ENCODE data around the gene CCDC73.
"Not testable (repeated sequence)": the region's sequence is repeated elsewhere in the genome, so short reads cannot be mapped to it uniquely, and the experiment has no call there.

CCDC73 gene

GRCh38 chr11:32792948-32793475, 1.4 kb downstream of the CCDC73 start:
- peak; percentile 19 for DNase-seq

- no peak for DNase-seq
Measured at GRCh38 chr11:32792111-32792947, 2.1 kb downstream of the CCDC73 start.

- no peak for DNase-seq
Measured at GRCh38 chr11:32790916-32791315, 3.5 kb downstream of the CCDC73 start.

- no peak for DNase-seq
Measured at GRCh38 chr11:32786811-32787210, 7.7 kb downstream of the CCDC73 start.

- DNase-seq: no peak
Measured at GRCh38 chr11:32785262-32785661, 9.2 kb downstream of the CCDC73 start.

DNA sequence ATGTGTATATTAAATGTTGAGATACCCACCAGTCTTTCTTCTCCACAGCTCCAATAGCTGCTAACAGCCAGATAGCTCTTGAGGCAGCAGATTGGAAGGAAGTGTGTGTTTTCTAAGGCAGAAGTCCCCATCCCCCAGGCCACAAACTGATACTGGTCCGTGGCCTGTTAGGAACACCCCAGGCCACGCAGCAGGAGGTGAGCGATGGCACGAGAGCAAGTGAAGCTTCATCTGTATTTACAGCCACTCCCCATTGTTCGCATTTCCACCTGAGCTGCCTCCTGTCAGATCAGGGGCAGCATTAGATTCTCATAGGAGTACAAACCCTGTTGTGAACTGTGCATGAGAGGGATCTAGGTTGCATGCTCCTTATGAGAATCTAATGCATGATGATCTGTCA, 12.7 kb downstream of the CCDC73 start:
- no peak for DNase-seq

DNA sequence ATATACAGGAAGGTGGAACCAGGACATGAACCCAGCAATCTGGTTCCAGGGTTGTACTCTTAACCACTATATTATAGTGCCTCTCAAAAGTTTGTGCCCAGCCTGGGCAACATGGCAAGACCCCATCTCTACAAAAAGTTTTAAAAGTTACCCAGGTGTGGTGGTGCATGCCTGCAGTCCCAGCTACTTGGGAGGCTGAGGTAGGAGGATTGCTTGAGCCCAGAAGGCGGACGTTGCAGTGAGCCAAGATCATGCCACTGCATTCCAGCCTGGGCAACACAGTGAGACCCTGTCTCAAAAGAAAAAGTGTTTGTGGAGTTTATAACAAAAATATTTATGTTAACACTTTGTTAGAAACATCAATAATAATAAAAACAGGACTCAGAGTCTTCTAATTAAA, 13.6 kb downstream of the CCDC73 start:
- DNase-seq: not testable (repeated sequence)

DNA sequence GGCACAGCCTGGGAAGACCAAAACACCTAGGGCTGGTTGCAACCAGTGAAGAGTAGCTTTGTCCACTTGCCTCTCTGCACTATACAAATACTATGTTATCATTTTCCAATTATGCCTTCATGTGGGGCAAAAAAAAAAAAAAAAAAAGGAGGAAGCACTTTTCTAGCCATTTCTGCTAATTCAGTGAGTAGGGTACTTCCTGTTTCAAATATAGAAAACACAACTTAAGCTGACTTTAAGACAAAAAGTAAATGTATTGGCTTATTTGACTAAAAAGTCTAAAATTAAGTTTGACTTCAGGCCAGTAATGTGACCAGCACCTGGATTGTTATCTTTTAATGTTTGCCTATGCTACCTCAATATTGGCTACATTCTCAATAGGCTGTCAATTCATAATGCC, 15.3 kb downstream of the CCDC73 start:
- no peak for DNase-seq

GRCh38 chr11:32775908-32776307, 18.6 kb downstream of the CCDC73 start:
- DNase-seq: no peak

GRCh38 chr11:32774081-32774480, 20.4 kb downstream of the CCDC73 start:
- no peak for DNase-seq

DNA sequence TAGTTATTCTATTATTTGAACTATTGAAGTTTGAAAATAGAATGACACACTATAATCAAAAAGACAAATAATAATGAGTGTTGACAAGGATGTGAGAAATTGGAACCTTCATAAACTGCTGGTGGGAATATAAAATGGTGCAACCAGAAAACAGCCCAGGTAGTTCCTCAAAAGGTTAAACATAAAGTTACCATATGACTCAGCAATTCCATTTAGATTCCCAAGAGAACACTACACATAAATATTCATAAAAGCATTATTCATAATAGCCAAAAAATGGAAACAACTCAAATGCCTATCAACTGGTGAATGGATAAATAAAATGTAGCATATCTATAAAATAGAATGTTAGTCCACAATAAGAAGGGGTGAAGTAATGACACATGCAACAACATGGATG, 21.7 kb downstream of the CCDC73 start:
- no peak for DNase-seq

DNA sequence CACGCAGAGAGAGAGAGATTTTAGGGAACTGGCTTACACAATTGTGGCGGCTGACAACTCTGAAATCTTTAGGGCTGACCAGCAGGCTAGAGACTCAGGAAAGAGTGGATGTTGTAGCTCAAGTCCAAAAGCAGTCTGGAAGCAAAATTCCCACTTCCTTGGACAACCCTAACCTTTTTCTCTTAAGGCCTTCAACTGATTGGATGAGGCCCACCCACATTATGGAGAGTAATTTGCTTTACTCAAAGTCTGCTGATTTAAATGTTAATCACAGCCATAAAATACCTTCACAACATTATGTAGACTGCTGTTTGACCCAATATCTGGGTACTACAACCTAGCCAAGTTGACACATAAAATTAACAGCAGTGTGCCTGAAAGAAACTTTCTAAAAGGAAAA, 32.7 kb downstream of the CCDC73 start:
- not testable (repeated sequence) for DNase-seq

DNA sequence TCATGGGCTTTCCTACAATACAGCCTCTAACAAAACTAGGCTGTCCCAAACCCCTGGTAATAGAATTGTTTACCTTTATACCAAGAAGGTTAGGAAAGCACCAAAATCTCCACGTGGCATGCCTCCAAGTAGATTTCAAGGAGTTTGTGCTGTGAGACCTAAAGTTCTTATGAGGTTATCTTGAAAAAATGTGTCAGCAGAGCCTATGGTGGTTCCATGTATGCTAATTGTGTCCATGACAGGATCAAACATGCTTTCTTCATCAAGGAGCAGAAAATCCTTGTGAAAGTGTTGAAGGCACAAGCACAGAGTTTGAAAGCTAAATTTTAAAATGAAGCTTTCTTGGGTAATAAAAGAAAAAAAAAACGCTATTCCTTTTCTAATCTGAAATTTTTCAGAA, 36.2 kb downstream of the CCDC73 start:
- DNase-seq: no peak

DNA sequence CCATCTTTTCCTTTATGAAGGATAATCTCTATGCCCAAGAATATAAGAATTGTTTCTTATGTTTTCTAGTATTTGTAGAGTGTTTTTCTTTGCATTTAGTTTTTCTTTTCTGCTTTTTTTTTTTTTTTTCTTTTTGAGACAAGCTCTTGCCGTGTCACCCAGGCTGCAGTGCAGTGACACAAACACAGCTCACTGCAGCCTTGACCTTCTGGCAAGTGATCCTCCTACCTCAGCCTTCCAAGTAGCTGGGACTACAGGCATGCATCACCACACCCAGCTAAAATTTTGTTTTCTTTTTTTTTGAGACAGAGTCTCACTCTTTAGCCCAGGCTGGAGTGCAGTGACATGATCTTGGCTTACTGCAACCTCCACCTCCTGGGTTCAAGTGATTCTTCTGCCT, 41.3 kb downstream of the CCDC73 start:
- DNase-seq: not testable (repeated sequence)

DNA sequence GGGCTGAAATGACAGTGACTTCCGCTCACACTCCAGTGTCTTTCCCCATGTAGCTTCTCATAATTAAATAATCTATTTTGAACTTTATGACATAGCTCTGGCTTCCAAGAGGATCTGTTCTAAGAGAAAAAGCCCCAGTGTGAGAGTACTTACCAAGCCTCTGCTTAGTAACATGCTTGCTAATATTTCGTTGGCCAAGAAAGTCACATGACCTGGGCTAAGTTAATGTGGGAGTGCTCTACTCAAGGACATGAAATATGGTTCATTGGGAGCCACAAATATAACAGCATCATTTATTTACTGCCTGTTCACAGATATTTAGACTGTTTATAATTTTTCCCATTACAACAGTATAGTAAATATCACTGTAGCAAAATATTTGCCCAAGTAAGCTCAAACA, 42.5 kb downstream of the CCDC73 start:
- no peak for DNase-seq

GRCh38 chr11:32751381-32751780, 43.1 kb downstream of the CCDC73 start:
- DNase-seq: no peak

DNA sequence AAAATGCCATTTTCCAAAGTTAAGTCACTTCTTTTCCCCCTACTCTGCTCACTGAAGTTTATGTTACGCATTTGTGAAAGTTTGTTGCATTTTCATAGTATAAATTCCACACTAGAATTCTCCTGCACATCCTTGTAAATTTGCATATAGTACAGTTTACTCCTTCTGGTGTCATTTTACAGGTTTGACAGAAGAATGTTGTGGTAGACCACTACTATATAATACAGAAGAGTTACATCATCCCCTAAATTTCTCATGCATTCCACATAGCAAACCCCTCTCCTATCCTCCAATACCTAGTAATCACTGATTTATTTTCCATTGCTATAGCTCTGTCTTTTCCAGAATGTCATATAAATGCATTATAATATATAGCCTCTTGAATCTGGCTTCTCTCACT, 64.5 kb downstream of the CCDC73 start:
- no peak for DNase-seq

- no peak for DNase-seq
Measured at GRCh38 chr11:32723332-32723731, 71.1 kb downstream of the CCDC73 start.

GRCh38 chr11:32722255-32722654, 72.2 kb downstream of the CCDC73 start:
- no peak for DNase-seq

- no peak for DNase-seq
Measured at GRCh38 chr11:32713496-32713895, 81.0 kb downstream of the CCDC73 start.

DNA sequence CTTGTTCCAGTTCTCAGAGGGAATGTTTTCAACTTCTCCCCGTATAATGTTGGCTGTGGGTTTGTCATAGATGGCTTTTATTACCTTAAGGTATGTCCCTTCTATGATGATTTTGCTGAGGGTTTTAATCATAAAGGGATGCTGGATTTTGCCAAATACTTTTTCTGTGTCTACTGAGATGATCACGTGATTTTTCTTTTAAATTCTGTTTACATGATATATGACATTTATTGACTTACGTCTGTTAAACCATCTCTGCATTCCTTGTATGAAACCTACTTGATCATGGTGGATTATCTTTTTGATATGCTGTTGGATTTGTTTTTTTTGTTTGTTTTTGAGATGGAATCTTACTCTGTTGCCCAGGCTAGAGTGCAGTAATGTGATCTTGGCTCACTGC, 85.5 kb downstream of the CCDC73 start:
- DNase-seq: not testable (repeated sequence)

DNA sequence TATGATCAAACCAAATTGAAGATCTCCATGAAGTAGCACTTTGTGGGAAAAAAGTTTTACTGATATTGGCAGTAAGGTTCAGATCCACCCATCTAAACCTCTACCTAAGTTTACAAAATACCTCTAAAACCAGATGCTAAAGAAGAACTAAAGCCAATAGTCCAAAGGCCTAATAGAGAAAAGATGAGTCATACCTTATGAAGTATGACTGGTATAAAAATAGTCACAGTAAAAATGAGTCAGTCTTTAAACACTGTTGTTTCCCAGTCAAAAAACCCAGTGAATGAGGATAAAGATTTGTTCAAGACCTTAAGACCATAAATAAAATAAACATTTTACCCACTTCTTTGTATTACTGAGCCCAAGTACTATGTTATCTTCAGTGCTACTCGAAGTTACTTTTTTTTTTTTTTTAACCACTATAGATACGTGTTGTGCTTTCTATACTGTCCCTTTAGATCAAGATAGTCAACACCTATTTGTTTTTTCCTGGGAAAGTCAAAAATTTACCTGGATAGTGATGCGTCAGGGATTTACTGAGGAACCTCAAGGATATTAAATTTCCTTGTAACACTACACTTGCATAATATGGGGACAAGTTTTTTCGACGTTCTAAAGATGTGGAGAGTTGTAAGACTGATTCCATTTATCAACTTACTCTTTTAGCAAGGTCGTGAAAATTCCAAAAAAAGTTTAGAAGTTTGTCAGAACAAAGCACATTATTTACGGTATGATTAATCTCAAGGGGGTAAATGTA, 87.3 kb downstream of the CCDC73 start:
- DNase-seq: no peak

DNA sequence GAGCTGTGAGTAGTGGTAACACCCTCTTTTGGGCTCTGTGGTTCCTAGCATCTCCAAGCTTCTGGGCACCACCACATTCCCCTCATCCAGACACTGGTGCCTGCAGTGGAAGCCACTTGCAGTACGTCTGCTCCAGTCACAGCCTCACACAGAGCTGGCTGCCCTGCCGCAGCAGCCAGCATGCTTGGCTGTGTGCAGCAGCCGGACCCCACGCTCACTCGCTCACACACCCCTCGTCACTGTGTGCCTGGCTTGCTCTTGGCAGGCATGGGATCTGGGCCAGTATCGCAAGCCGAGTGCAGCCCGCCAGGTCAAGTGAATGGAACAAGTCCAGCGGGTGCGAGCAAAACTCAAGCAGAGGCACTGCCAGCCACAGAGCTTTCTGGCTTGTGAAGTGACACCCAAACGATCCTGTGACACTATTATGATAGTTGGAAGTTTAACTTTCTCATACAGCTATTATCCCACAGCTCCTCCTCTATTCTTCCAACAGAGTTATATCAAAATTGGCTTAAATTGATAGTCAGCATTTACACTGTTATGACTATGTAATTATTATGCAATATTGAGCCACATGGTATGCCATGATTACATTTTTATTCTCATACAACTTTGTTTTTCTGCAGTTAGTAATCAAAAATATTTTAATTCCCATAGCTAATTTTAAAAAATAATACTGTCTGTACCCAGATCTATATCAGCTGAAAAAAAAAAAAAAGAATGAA, 89.0 kb downstream of the CCDC73 start:
- no peak for DNase-seq
